ENCODE results near the gene TFDP2. TPM values are rescaled to one million over a fixed set of nuclear protein-coding genes. Genes with fewer than 3 reads are reported as not detected.

Gene TFDP2
- total and polyA plus RNA-seq, 2 of the 8 experiments (the other 6 are each of a cell fraction or from before 2014, with no cell fraction given) = 41.1 to 119 TPM

DNA sequence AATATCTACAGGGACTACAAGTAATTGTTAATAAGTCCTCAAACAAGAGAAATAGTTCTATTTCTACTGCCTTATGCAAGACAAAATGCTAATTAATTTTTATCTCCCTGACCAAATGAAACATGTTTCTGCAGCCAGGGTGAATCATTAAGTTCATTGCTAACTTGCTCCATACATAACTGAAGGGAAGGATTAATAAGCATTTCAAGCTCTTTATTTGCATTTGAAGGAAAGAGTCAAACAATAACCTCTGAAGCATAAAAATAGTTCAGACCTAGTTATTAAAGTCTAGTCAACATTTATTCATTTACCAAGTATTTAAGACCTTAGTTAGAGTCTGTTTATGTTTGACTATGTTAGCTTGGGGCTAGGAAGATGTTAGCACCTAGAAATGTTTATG is 152.9 kb downstream of the TFDP2 start:
- DNase-seq (ENCODE audit: low read depth in 1 of 2, low spot score in 2 of 2) = no peak
- no peak overlapping the region for H3K27ac ChIP-seq (ENCODE audit: low read depth, low read length)
- no peak overlapping the region for H3K56ac ChIP-seq (replicated peaks; ENCODE audit: insufficient read length, low read depth, low read length)
- H2BK5ac ChIP-seq (ENCODE audit: low read depth, low read length) = no peak overlapping the region
- no peak overlapping the region for H3K4ac ChIP-seq (replicated peaks; ENCODE audit: insufficient read length, low read depth, low read length)
- no peak overlapping the region for H3K23ac ChIP-seq (ENCODE audit: insufficient read length)
- H4K91ac ChIP-seq (replicated peaks; ENCODE audit: insufficient read length, low read length) = no peak overlapping the region
- POLR2A ChIA-PET (ENCODE audit: partially characterized antibody) = no interaction called here
- peaks cover 0 to 5% of the 10 kb centered on the region in 2 experiments; a peak in 1 of 4 replicates for H3K79me2 ChIP-seq (ENCODE audit: control insufficient read depth in 1 of 2, insufficient read depth in 2 of 2, low read length in 2 of 2)
- no peak overlapping the region for H2BK20ac ChIP-seq (ENCODE audit: low read length)
- H4K8ac ChIP-seq (ENCODE audit: extremely low read depth, insufficient read depth, low read length) = no peak overlapping the region
- H2BK12ac ChIP-seq (ENCODE audit: low read depth, low read length) = no peak overlapping the region
- peaks cover 0 to 26% (median 4%) of the 10 kb centered on the region in 4 experiments; a peak in 2 of 8 replicates for H3K36me3 ChIP-seq (ENCODE audit: control insufficient read depth in 2 of 4, insufficient read depth in 4 of 4, low read length in 3 of 4)
- H3K4me1 ChIP-seq (replicated peaks in 1 of 4; ENCODE audit: control insufficient read depth in 3 of 4, insufficient read depth in 4 of 4, low read length in 3 of 4) = peaks cover 0 to 4% (median 2%) of the 10 kb centered on the region in 4 experiments; a peak in 3 of 7 replicates
- no peak overlapping the region for H2BK120ac ChIP-seq (replicated peaks; ENCODE audit: low read depth, low read length)
- no peak overlapping the region for H2AK5ac ChIP-seq (ENCODE audit: low read depth, low read length)
- no peaks in the 10 kb centered on the region for H3K9me3 ChIP-seq (ENCODE audit: insufficient read depth in 2 of 2, low read depth in 1 of 2, low read length in 1 of 2)
- no peak overlapping the region for H3K14ac ChIP-seq (ENCODE audit: insufficient read length)
- H3K23me2 ChIP-seq (ENCODE audit: low read depth, low read length) = no peaks in the 10 kb centered on the region
- no peak overlapping the region for H3K4me2 ChIP-seq (ENCODE audit: insufficient read depth in 1 of 2, low read depth in 2 of 2, low read length in 2 of 2)
- H3K27me3 ChIP-seq (replicated peaks in 1 of 4; ENCODE audit: control insufficient read depth in 3 of 4, extremely low read depth in 1 of 4, insufficient read depth in 3 of 4, low read length in 3 of 4) = no peaks in the 10 kb centered on the region
- H3K18ac ChIP-seq (ENCODE audit: extremely low read depth, low read length) = no peak overlapping the region
- H3K4me3 ChIP-seq (ENCODE audit: extremely low read depth in 1 of 4, insufficient read depth in 2 of 4, low read depth in 3 of 4, low read length in 4 of 4) = no peak overlapping the region
- H2AFZ ChIP-seq (ENCODE audit: low read length) = no peak overlapping the region
- CTCF ChIA-PET (ENCODE audit: partially characterized antibody) = interaction anchor here (1.5 kb wide), 1 partner anchor 9 kb away, joined by 3 read pairs; no protein-coding TSS in a partner anchor
- H3K79me1 ChIP-seq (ENCODE audit: low read depth, low read length) = 0 out of 2 replicates have a peak, but pooled peaks cover 2% of the 10 kb centered on the region
- H4K5ac ChIP-seq (ENCODE audit: insufficient read length, low read depth, low read length) = no peak overlapping the region
- H4K20me1 ChIP-seq (replicated peaks in 1 of 2; ENCODE audit: control insufficient read depth in 1 of 2, insufficient read depth in 2 of 2, low read length in 2 of 2) = peaks cover 0 to 2% of the 10 kb centered on the region in 2 experiments
- no peak overlapping the region for H3K9ac ChIP-seq (replicated peaks in 1 of 4; ENCODE audit: extremely low read depth in 1 of 4, low read depth in 3 of 4, low read length in 3 of 4)
- FAIRE-seq = no peak
- H2BK15ac ChIP-seq (ENCODE audit: low read length) = no peak overlapping the region
- TF ChIP-seq SIX5 (IDR thresholded peaks at IDR 0.05; ENCODE audit: low read depth, low read length) (no peak), CHD2 (IDR thresholded peaks at IDR 0.05; ENCODE audit: low read length) (no peak), GABPA (IDR thresholded peaks at IDR 0.05; ENCODE audit: borderline replicate concordance, insufficient read depth, low read length) (no peak), POLR2A (IDR thresholded peaks at IDR 0.05; ENCODE audit: control extremely low read depth in 1 of 2, low read depth in 2 of 2, low read length in 2 of 2) (no peak), KDM1A (IDR thresholded peaks at IDR 0.05; ENCODE audit: borderline replicate concordance, low read length) (no peak), KDM5A (IDR thresholded peaks at IDR 0.05; ENCODE audit: low read length) (no peak), BCL11A (IDR thresholded peaks at IDR 0.05; ENCODE audit: low read depth in 2 of 2, low read length in 2 of 2) (no peak), RXRA (IDR thresholded peaks at IDR 0.05; ENCODE audit: insufficient read depth, low read depth, low read length) (no peak), CTBP2 (IDR thresholded peaks at IDR 0.05; ENCODE audit: borderline replicate concordance, insufficient read depth, insufficient read length, low read length) (no peak), CBX5 (IDR thresholded peaks at IDR 0.05; ENCODE audit: low read depth, low read length) (no peak)
- TF ChIP-seq, protein P1, sequence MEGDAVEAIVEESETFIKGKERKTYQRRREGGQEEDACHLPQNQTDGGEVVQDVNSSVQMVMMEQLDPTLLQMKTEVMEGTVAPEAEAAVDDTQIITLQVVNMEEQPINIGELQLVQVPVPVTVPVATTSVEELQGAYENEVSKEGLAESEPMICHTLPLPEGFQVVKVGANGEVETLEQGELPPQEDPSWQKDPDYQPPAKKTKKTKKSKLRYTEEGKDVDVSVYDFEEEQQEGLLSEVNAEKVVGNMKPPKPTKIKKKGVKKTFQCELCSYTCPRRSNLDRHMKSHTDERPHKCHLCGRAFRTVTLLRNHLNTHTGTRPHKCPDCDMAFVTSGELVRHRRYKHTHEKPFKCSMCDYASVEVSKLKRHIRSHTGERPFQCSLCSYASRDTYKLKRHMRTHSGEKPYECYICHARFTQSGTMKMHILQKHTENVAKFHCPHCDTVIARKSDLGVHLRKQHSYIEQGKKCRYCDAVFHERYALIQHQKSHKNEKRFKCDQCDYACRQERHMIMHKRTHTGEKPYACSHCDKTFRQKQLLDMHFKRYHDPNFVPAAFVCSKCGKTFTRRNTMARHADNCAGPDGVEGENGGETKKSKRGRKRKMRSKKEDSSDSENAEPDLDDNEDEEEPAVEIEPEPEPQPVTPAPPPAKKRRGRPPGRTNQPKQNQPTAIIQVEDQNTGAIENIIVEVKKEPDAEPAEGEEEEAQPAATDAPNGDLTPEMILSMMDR (IDR thresholded peaks at IDR 0.05; ENCODE audit: control extremely low read depth in 1 of 3, insufficient read depth in 1 of 3, low read depth in 1 of 3, low read length in 3 of 3) = no peak
- TF ChIP-seq, protein P2, sequence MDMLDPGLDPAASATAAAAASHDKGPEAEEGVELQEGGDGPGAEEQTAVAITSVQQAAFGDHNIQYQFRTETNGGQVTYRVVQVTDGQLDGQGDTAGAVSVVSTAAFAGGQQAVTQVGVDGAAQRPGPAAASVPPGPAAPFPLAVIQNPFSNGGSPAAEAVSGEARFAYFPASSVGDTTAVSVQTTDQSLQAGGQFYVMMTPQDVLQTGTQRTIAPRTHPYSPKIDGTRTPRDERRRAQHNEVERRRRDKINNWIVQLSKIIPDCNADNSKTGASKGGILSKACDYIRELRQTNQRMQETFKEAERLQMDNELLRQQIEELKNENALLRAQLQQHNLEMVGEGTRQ (IDR thresholded peaks at IDR 0.05; ENCODE audit: low read length) = no peak

Data from H1 (cell line).